Measurements from ENCODE around the gene NXPH1. TPM values are rescaled to one million over a fixed set of nuclear protein-coding genes. Genes with fewer than 3 reads are reported as not detected.

Gene NXPH1
- total and polyA plus RNA-seq, 2 donors: 0.14 to 2.0 TPM

GRCh38 chr7:8422177-8422576 lies 11.2 kb upstream of the NXPH1 start:
- no peak overlapping the region for H3K27ac ChIP-seq (ENCODE audit: low read depth)
- H3K36me3 ChIP-seq (ENCODE audit: insufficient read depth): no peaks in the 10 kb centered on the region
- no peak overlapping the region for H3K4me3 ChIP-seq (ENCODE audit: low read depth, low read length)
- no peaks in the 10 kb centered on the region for H3K4me1 ChIP-seq (ENCODE audit: insufficient read depth)
- 58% methylated on average over 1 of the region's 1 CpG for WGBS
- DNase-seq (ENCODE audit: extremely low spot score): no peak

GRCh38 chr7:8423057-8423456 lies 10.4 kb upstream of the NXPH1 start:
- no peak for DNase-seq (ENCODE audit: extremely low spot score)
- 93% methylated on average over 2 of the region's 2 CpGs for WGBS
- H3K27ac ChIP-seq (ENCODE audit: low read depth): no peak overlapping the region
- no peaks in the 10 kb centered on the region for H3K36me3 ChIP-seq (ENCODE audit: insufficient read depth)
- no peaks in the 10 kb centered on the region for H3K4me1 ChIP-seq (ENCODE audit: insufficient read depth)
- H3K4me3 ChIP-seq (ENCODE audit: low read depth, low read length): no peak overlapping the region

- WGBS: 87% methylated on average over 1 of the region's 1 CpG
- no peaks in the 10 kb centered on the region for H3K4me1 ChIP-seq (ENCODE audit: insufficient read depth)
- no peak overlapping the region for H3K27ac ChIP-seq (ENCODE audit: low read depth)
- no peak for DNase-seq (ENCODE audit: extremely low spot score)
- no peak overlapping the region for H3K4me3 ChIP-seq (ENCODE audit: low read depth, low read length)
- no peaks in the 10 kb centered on the region for H3K36me3 ChIP-seq (ENCODE audit: insufficient read depth)
Measured at GRCh38 chr7:8425223-8425622, 8.2 kb upstream of the NXPH1 start.

GRCh38 chr7:8430643-8431042 lies 2.8 kb upstream of the NXPH1 start:
- H3K4me1 ChIP-seq (ENCODE audit: insufficient read depth): peaks cover 4% of the 10 kb centered on the region
- no peak for DNase-seq (ENCODE audit: extremely low spot score)
- H3K36me3 ChIP-seq (ENCODE audit: insufficient read depth): no peaks in the 10 kb centered on the region
- no peak overlapping the region for H3K4me3 ChIP-seq (ENCODE audit: low read depth, low read length)
- 84% methylated on average over 1 of the region's 1 CpG for WGBS
- H3K27ac ChIP-seq (ENCODE audit: low read depth): no peak overlapping the region

GRCh38 chr7:8434290-8435002 lies 1.0 kb downstream of the NXPH1 start:
- Histone ChIP-seq H3K36me3 (ENCODE audit: insufficient read depth) (no peaks in the 10 kb centered on the region), H3K27ac (ENCODE audit: low read depth) (no peak overlapping the region), H3K4me1 (ENCODE audit: insufficient read depth) (peaks cover 4% of the 10 kb centered on the region), H3K4me3 (ENCODE audit: low read depth, low read length) (no peak overlapping the region)
- DNase-seq (ENCODE audit: extremely low spot score): no peak
- 2% methylated on average over 46 of the region's 46 CpGs for WGBS

GRCh38 chr7:8435095-8435494 lies 1.7 kb downstream of the NXPH1 start:
- H3K36me3 ChIP-seq (ENCODE audit: insufficient read depth): no peaks in the 10 kb centered on the region
- DNase-seq (ENCODE audit: extremely low spot score): no peak
- peaks cover 4% of the 10 kb centered on the region for H3K4me1 ChIP-seq (ENCODE audit: insufficient read depth)
- no peak overlapping the region for H3K4me3 ChIP-seq (ENCODE audit: low read depth, low read length)
- WGBS: 2% methylated on average over 33 of the region's 33 CpGs
- no peak overlapping the region for H3K27ac ChIP-seq (ENCODE audit: low read depth)

GRCh38 chr7:8435590-8436545 lies 2.5 kb downstream of the NXPH1 start:
- Histone ChIP-seq H3K4me3 (ENCODE audit: low read depth, low read length) (no peak overlapping the region), H3K36me3 (ENCODE audit: insufficient read depth) (no peaks in the 10 kb centered on the region), H3K4me1 (ENCODE audit: insufficient read depth) (peaks cover 4% of the 10 kb centered on the region), H3K27ac (ENCODE audit: low read depth) (no peak overlapping the region)
- WGBS: 10% methylated on average over 33 of the region's 33 CpGs
- no peak for DNase-seq (ENCODE audit: extremely low spot score)

GRCh38 chr7:8436965-8437364 lies 3.6 kb downstream of the NXPH1 start:
- WGBS: 1% methylated on average over 15 of the region's 15 CpGs
- no peaks in the 10 kb centered on the region for H3K36me3 ChIP-seq (ENCODE audit: insufficient read depth)
- no peak overlapping the region for H3K4me3 ChIP-seq (ENCODE audit: low read depth, low read length)
- H3K4me1 ChIP-seq (ENCODE audit: insufficient read depth): peaks cover 4% of the 10 kb centered on the region
- no peak for DNase-seq (ENCODE audit: extremely low spot score)
- H3K27ac ChIP-seq (ENCODE audit: low read depth): no peak overlapping the region

GRCh38 chr7:8437606-8438005 lies 4.2 kb downstream of the NXPH1 start:
- WGBS: 9% methylated on average over 8 of the region's 8 CpGs
- H3K4me1 ChIP-seq (ENCODE audit: insufficient read depth): peaks cover 4% of the 10 kb centered on the region

GRCh38 chr7:8440670-8441069 lies 7.3 kb downstream of the NXPH1 start:
- H3K27ac ChIP-seq (ENCODE audit: low read depth): no peak overlapping the region
- DNase-seq (ENCODE audit: extremely low spot score): no peak
- no peaks in the 10 kb centered on the region for H3K36me3 ChIP-seq (ENCODE audit: insufficient read depth)
- H3K4me1 ChIP-seq (ENCODE audit: insufficient read depth): no peaks in the 10 kb centered on the region
- WGBS: 11% methylated on average over 8 of the region's 8 CpGs
- no peak overlapping the region for H3K4me3 ChIP-seq (ENCODE audit: low read depth, low read length)

More at GRCh38 chr7:8437606-8438005, 4.2 kb downstream of the NXPH1 start:
- no peak overlapping the region for H3K4me3 ChIP-seq (ENCODE audit: low read depth, low read length)
- DNase-seq (ENCODE audit: extremely low spot score): no peak
- H3K27ac ChIP-seq (ENCODE audit: low read depth): no peak overlapping the region
- H3K36me3 ChIP-seq (ENCODE audit: insufficient read depth): no peaks in the 10 kb centered on the region

GRCh38 chr7:8441106-8441965 lies 7.9 kb downstream of the NXPH1 start:
- Histone ChIP-seq H3K4me3 (ENCODE audit: low read depth, low read length) (no peak overlapping the region), H3K4me1 (ENCODE audit: insufficient read depth) (no peaks in the 10 kb centered on the region), H3K27ac (ENCODE audit: low read depth) (no peak overlapping the region), H3K36me3 (ENCODE audit: insufficient read depth) (no peaks in the 10 kb centered on the region)
- DNase-seq (ENCODE audit: extremely low spot score): no peak
- 2% methylated on average over 42 of the region's 42 CpGs for WGBS

- H3K27ac ChIP-seq (ENCODE audit: low read depth): no peak overlapping the region
- no peak overlapping the region for H3K4me3 ChIP-seq (ENCODE audit: low read depth, low read length)
- 2% methylated on average over 51 of the region's 51 CpGs for WGBS
- no peaks in the 10 kb centered on the region for H3K4me1 ChIP-seq (ENCODE audit: insufficient read depth)
- no peaks in the 10 kb centered on the region for H3K36me3 ChIP-seq (ENCODE audit: insufficient read depth)
- no peak for DNase-seq (ENCODE audit: extremely low spot score)
Measured at GRCh38 chr7:8442051-8442813, 8.8 kb downstream of the NXPH1 start.
